Loucy (cell line): Measurements from ENCODE around the gene SLC50A1.
A peak's percentile ranks its signal among the peaks of the same experiment; 100 is the strongest.

Experiments
- CTCF ChIP-seq: fragments of 200-600 bp; sonication (generic); conservative IDR thresholded peaks from 2 replicates; pipeline ENCODE4 v1.5.1; 2014; ENCODE audit warnings: mild to moderate bottlenecking, antibody characterized with exemption, low read length
- EZH2phosphoT487 ChIP-seq: fragments of 200-600 bp; IDR thresholded peaks from 2 replicates; pipeline ENCODE4 v1.6.1; 2018; ENCODE audit warnings: antibody characterized with exemption, mild to moderate bottlenecking, moderate library complexity, borderline replicate concordance

- peak; percentile 83 for TF ChIP-seq CTCF
- no peak for TF ChIP-seq EZH2phosphoT487
Measured at GRCh38 chr1:155086128-155086741, 49.4 kb upstream of the SLC50A1 start.
